ENCODE data around the gene ST8SIA5.

ST8SIA5 gene

DNA sequence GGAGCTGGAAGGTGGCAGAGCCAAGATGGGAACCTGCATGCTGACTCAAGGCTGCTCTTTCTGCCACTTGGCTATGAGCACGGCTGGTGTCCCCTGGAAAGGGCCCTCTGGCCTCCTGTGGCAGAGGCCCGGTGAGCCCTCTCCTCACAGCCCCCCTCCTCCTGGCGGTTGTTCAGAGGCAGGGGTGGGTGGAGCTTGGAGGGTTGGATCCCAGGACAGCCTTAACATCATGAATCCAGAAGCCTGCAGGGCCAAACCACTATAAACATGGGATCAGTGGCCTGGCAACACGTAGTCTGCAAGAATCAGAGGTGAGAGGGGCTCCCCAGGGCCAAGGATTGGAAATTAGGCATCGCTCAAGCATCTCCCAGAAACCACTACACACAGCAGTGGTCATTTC is 51.3 kb downstream of the ST8SIA5 start:
- DNase-seq = no peak

DNA sequence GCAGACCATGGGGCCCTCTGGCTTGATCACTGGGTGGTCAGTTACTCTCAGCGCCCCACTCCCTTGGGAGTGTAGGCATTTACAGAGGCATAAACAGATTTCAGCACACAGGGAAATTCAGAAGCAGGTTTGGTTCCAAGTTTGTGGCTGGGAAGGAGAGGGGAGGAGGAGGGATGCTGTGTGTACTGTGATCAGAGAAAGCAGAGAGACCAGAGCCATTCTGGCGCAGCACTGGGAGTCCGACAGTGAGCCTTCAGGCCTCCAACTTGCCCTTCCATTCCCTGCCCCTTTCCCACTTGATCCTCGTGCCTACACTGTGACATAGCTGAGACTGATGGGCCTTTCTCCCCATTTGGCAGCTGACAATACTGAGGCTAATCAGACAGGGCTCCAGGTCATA is 52.0 kb downstream of the ST8SIA5 start:
- no peak for DNase-seq

GRCh38 chr18:46704189-46704588 is 52.7 kb downstream of the ST8SIA5 start:
- no peak for DNase-seq

GRCh38 chr18:46702471-46702870 is 54.4 kb downstream of the ST8SIA5 start:
- DNase-seq = no peak

- DNase-seq = no peak
Observed at GRCh38 chr18:46700066-46700824, 56.6 kb downstream of the ST8SIA5 start.

DNA sequence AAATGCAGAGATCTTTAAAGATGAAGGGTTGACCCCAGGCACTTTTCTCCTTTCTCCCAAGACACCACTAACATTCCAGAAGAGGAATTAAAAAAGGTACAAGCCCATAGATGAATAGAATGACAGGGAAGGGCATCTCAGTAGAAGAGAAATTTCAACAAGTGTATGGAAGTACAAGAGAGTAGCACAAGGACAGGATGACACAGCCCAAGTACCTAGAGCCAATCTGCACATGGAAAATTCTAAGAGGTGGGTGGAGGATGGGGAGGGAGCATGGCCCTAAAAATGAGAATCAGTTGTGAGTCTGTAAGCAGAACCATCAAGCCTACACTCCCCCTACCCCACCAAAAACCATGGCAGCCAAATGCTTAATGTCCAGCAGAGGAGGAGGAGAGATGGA is 60.2 kb downstream of the ST8SIA5 start:
- DNase-seq = no peak

DNA sequence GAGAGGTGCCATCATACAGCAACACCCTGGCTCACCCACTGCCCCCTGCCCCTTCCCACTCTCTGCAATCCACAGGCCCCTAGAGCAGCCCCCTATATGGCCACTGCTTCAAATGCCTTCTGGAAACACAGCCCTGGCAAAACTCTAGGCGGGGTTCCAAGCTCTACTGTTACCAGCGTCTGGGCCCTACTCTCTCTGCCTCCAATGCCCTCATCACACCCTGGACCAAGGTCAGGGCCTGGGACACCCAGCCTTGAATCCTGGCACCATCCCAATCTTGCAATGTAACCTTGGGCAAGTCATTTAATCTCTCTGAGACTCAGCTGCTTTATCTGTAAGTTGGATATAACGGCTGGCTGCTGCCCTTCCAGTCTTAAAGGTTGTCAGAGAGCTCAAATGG is 60.6 kb downstream of the ST8SIA5 start:
- no peak for DNase-seq

DNA sequence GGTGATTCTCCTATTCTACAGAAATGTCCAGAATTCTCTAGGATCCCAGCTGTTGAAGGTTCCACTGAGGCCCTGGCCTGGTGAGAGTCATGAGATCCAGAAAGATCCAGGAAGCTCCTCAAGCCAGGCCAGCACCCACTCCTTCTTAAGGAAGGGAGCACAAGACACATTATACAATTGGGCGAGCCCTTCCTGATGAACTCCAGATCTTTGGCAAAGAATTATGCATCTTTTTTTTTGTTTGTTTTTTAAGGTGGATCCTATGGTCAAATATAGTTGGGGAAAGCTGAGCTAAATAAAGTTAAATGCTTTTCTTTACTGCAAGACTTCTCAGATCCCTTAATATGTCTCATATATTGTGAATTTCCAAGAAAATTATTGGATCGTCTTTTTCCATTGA is 62.9 kb downstream of the ST8SIA5 start:
- no peak for DNase-seq

GRCh38 chr18:46688853-46689525 is 67.9 kb downstream of the ST8SIA5 start:
- DNase-seq = no peak

DNA sequence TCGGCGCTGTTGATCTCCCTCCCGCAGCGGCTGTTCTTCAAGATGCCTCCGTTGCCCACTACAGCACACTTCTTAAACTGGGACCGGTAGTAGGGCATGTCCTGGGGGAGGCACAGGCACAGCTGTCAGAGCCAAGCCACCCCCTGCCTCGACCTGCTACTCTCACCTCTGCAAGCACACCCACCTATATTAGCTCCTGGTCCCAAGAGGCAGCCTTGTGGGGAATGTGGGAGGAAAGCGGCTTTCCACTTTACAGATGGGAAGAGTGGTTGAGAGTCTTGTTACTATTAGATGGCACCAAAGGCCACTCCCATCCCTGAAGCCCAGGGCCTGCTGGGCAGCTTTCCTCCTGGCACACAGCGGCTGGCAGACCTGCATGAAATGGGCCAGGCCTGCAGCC is 70.7 kb downstream of the ST8SIA5 start:
- no peak for DNase-seq

- no peak for DNase-seq
Observed at GRCh38 chr18:46683252-46683651, 73.6 kb downstream of the ST8SIA5 start.

GRCh38 chr18:46680784-46681695 is 75.8 kb downstream of the ST8SIA5 start:
- no peak for DNase-seq

DNA sequence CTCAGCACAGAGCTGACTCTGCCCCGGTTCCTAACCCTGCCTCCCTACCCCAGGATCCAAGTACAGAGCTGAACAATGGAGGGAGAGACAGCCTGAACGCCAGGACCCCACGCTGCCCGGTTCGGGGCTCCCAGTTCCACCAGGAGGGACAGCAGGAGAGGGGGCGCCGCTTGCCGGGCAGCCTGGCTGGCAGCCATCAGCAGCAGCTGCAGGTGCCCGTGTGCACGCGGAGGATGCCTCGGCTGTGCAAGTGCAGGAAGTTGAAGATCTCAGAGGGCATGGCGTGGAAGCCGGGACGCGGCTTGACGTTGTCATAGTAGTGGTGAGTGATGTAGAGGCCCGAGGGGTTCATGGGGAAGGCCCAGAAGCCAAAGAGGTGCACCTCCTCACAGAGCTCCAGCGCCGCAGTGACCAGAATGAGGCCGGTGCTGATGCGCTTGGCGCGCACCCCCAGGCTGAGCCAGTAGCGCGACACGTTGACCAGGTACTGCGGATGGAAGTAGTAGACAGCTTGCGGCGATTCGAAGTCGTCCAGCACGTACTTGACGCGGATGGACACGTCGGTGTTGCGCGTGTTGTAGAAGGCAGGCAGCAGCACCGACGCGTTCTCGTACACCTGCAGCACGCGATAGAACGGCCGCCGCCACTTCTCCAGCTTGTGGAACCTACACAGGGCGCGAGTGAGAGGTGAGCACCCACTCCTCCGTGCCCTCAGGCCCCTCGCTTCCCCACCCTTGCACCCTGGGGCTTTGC is 76.8 kb downstream of the ST8SIA5 start:
- DNase-seq = no peak

- no peak for DNase-seq
Observed at GRCh38 chr18:46678785-46679399, 78.0 kb downstream of the ST8SIA5 start.

GRCh38 chr18:46678041-46678440 is 78.8 kb downstream of the ST8SIA5 start:
- no peak for DNase-seq

DNA sequence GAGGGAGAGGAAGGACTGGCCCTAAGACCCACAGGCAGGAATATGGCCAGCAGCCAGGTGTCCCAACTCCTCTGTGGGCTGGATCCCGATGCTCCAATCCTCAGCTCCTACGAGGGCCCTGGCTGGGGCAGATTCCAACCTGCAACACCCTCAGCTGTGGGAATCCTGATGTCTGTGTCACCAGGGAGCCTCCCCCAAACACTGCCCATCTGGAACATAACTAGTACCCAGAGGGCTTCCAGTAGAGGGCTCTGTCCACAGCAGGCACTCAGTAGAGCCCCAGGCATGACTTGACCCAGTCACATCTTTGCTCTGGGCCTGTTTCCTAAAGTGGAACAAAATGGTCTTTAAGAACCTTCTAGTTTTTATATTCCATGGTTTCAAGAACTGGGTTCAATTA is 79.2 kb downstream of the ST8SIA5 start:
- no peak for DNase-seq

- DNase-seq = no peak
Observed at GRCh38 chr18:46676182-46676835, 80.5 kb downstream of the ST8SIA5 start.

GRCh38 chr18:46675112-46675511 is 81.7 kb downstream of the ST8SIA5 start:
- no peak for DNase-seq

GRCh38 chr18:46672062-46672970 is 84.5 kb downstream of the ST8SIA5 start:
- DNase-seq = no peak

DNA sequence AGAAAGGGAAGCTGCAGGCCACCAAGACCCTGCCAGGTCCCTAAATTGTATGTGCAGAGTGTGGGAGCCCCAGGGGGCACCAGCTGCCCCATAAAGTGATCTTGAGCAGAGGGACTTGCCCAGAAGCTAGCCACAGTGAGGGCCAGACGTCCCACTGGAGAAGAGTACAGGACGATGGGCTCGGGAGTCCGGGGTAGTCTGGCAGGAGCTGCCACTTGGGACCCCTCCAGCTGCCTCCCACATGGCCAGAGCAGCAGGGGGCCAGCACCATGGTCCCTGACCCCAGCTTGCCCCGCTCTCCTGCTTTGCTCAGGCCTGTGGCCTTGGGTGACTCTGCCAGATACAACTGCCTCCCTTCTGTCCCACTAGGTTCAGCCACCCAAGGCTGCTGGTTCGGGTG is 88.2 kb downstream of the ST8SIA5 start:
- DNase-seq = no peak

GRCh38 chr18:46668135-46668534 is 88.7 kb downstream of the ST8SIA5 start:
- no peak for DNase-seq
